Measurements from ENCODE around the gene SOCS4.
"Not testable (repeated sequence)": the region's sequence is repeated elsewhere in the genome, so short reads cannot be mapped to it uniquely, and the experiment has no call there.

SOCS4 gene

GRCh38 chr14:55052269-55052930 lies 25.4 kb downstream of the SOCS4 start:
- DNase-seq (ENCODE audit: low read depth in 2 of 2) = no peak

GRCh38 chr14:55053018-55053417 lies 26.0 kb downstream of the SOCS4 start:
- no peak for DNase-seq (ENCODE audit: low read depth in 2 of 2)

GRCh38 chr14:55053500-55053899 lies 26.5 kb downstream of the SOCS4 start:
- no peak for DNase-seq (ENCODE audit: low read depth in 2 of 2)

GRCh38 chr14:55054098-55054497 lies 27.1 kb downstream of the SOCS4 start:
- no peak for DNase-seq (ENCODE audit: low read depth in 2 of 2)

GRCh38 chr14:55057919-55058318 lies 30.9 kb downstream of the SOCS4 start:
- DNase-seq (ENCODE audit: low read depth in 2 of 2) = no peak

- no peak for DNase-seq (ENCODE audit: low read depth in 2 of 2)
Observed at GRCh38 chr14:55059333-55059732, 32.3 kb downstream of the SOCS4 start.

- no peak for DNase-seq (ENCODE audit: low read depth in 2 of 2)
Observed at GRCh38 chr14:55062517-55063351, 35.7 kb downstream of the SOCS4 start.

GRCh38 chr14:55064896-55065295 lies 37.9 kb downstream of the SOCS4 start:
- DNase-seq (ENCODE audit: low read depth in 2 of 2) = not testable (repeated sequence)

- no peak for DNase-seq (ENCODE audit: low read depth in 2 of 2)
Observed at GRCh38 chr14:55065411-55065810, 38.4 kb downstream of the SOCS4 start.

- no peak for DNase-seq (ENCODE audit: low read depth in 2 of 2)
Observed at GRCh38 chr14:55066223-55066622, 39.2 kb downstream of the SOCS4 start.

GRCh38 chr14:55070981-55071411 lies 44.0 kb downstream of the SOCS4 start:
- DNase-seq (ENCODE audit: low read depth in 2 of 2) = no peak

GRCh38 chr14:55071870-55072640 lies 45.0 kb downstream of the SOCS4 start:
- no peak for DNase-seq (ENCODE audit: low read depth in 2 of 2)

- no peak for DNase-seq (ENCODE audit: low read depth in 2 of 2)
Observed at GRCh38 chr14:55073856-55074255, 46.8 kb downstream of the SOCS4 start.

GRCh38 chr14:55074662-55075061 lies 47.6 kb downstream of the SOCS4 start:
- no peak for DNase-seq (ENCODE audit: low read depth in 2 of 2)

- no peak for DNase-seq (ENCODE audit: low read depth in 2 of 2)
Observed at GRCh38 chr14:55075628-55076175, 48.7 kb downstream of the SOCS4 start.

- DNase-seq (ENCODE audit: low read depth in 2 of 2) = no peak
Observed at GRCh38 chr14:55077170-55078151, 50.4 kb downstream of the SOCS4 start.

GRCh38 chr14:55079961-55080360 lies 52.9 kb downstream of the SOCS4 start:
- DNase-seq (ENCODE audit: low read depth in 2 of 2) = not testable (repeated sequence)

- no peak for DNase-seq (ENCODE audit: low read depth in 2 of 2)
Observed at GRCh38 chr14:55084401-55085059, 57.5 kb downstream of the SOCS4 start.

- no peak for DNase-seq (ENCODE audit: low read depth in 2 of 2)
Observed at GRCh38 chr14:55085060-55085660, 58.1 kb downstream of the SOCS4 start.

GRCh38 chr14:55086938-55087337 lies 59.9 kb downstream of the SOCS4 start:
- no peak for DNase-seq (ENCODE audit: low read depth in 2 of 2)

All from stimulated activated CD8-positive, alpha-beta memory T cell treated with anti-CD3 and anti-CD28 coated beads, Interleukin-2, amount 100 ng/mL, for 48 hours (primary cell).